Small intestine (tissue), 7 donors: Measurements from ENCODE around the gene CHCHD3. TPM values are rescaled to one million over a fixed set of nuclear protein-coding genes. Genes with fewer than 3 reads are reported as not detected.

ENCODE experiments used
- DNase-seq, 2 donors: peaks; one replicate each; pipeline versions ENCODE4 v3.0.0 to v3.0.0-alpha.2; 2013
- FAIRE-seq: peaks from 2 replicates; lab custom pipeline; 2012; peaks lifted over from hg19 to GRCh38; lab: Jason Lieb, UNC
- H3K27ac ChIP-seq, 3 donors: one replicate each; pipeline ENCODE4 v1.5.1; 2013; ENCODE audit warnings: low read length in 2 of 3, mild to moderate bottlenecking in 2 of 3, control low read depth in 1 of 3, inconsistent platforms in 1 of 3, low read depth in 1 of 3, moderate library complexity in 1 of 3
- H3K27me3 ChIP-seq, 3 donors: one replicate each; pipeline ENCODE4 v1.6.1; 2013; ENCODE audit warnings: low read length in 3 of 3, inconsistent platforms in 1 of 3; ENCODE audit not compliant: control insufficient read depth in 3 of 3, insufficient read depth in 3 of 3
- H3K36me3 ChIP-seq, 3 donors: one replicate each; pipeline ENCODE4 v1.6.1; 2013; ENCODE audit warnings: low read length in 3 of 3, inconsistent platforms in 1 of 3, low read depth in 1 of 3, mild to moderate bottlenecking in 1 of 3, moderate library complexity in 1 of 3; ENCODE audit not compliant: control insufficient read depth in 3 of 3, insufficient read depth in 2 of 3
- H3K4me1 ChIP-seq, 3 donors: one replicate each; pipeline ENCODE4 v1.6.1; 2013; ENCODE audit warnings: low read length in 2 of 3, inconsistent platforms in 1 of 3, low read depth in 1 of 3, mild to moderate bottlenecking in 1 of 3, moderate library complexity in 1 of 3; ENCODE audit not compliant: control insufficient read depth in 3 of 3, insufficient read depth in 2 of 3
- H3K4me3 ChIP-seq, 3 donors: one replicate each; pipeline ENCODE4 v1.5.1; 2013; ENCODE audit warnings: low read length in 3 of 3, control low read depth in 1 of 3, inconsistent platforms in 1 of 3, low read depth in 1 of 3, mild to moderate bottlenecking in 1 of 3, moderate library complexity in 1 of 3
- H3K9me3 ChIP-seq, 2 donors: one replicate each; pipeline ENCODE4 v1.6.1; 2013; ENCODE audit warnings: low read depth in 1 of 2, low read length in 1 of 2; ENCODE audit not compliant: control insufficient read depth in 2 of 2, insufficient read depth in 1 of 2
- WGBS, 3 donors: extraction: QIAGEN DNeasy Blood & Tissue Kit; methylation state at CpG; one replicate each; pipeline ENCODE4 v1.1.7; 2013; 5-methylcytosine and 5-hydroxymethylcytosine counted together
- polyA plus RNA-seq, 4 donors: library from polyadenylated mRNA; stranded (reverse) in 3 of 4; unstranded in 1 of 4; fragments of 200-250 nt in 3 of 4; fragments of 120-200 nt in 1 of 4; gene quantifications; one replicate each; pipeline versions ENCODE4 v1.2.1 to v1.2.3, GENCODE V29; 2013
- donor health status: healthy with polysubstance abuse.
- donor health status: control.
- donor health status: control.
- donor health status: Bipolar disorder and iron deficiency.
- donor health status: healthy.

The CHCHD3 gene
- polyA plus RNA-seq, 4 donors = 53.5 to 98.6 (median 78.9) TPM

DNA sequence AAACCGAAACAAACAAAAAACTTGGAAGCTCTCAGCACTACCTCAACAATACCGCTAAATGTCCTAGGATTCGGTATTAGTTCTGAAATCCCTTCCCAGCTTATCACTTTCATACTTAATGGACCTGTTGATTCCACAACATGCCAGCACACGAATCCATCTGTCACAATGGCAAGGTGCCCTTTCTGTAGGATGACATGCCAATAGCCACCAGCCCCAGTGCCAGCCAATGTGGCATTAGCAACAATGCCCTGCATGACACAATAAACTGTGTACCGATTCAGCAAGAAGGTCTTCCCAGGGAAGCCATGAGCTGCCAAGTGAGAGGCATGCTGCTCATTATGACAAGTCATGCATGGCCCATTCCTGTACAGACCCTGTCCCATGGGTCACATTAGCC, 35.6 kb upstream of the CHCHD3 start:
- no peaks in the 10 kb centered on the region for H3K36me3 ChIP-seq
- H3K27ac ChIP-seq = no peak overlapping the region
- 82 to 87% (median 84%) methylated on average over 5 of the region's 5 CpGs for WGBS, 3 donors
- DNase-seq = no peak
- no peaks in the 10 kb centered on the region for H3K9me3 ChIP-seq
- no peak for FAIRE-seq
- no peaks in the 10 kb centered on the region for H3K4me1 ChIP-seq
- no peak overlapping the region for H3K4me3 ChIP-seq
- H3K27me3 ChIP-seq = no peaks in the 10 kb centered on the region

GRCh38 chr7:133115596-133115995, 33.7 kb upstream of the CHCHD3 start:
- no peaks in the 10 kb centered on the region for H3K4me1 ChIP-seq
- H3K4me3 ChIP-seq = no peak overlapping the region
- FAIRE-seq = no peak
- 26 to 47% (median 27%) methylated on average over 3 of the region's 3 CpGs for WGBS, 3 donors
- H3K36me3 ChIP-seq = no peaks in the 10 kb centered on the region
- DNase-seq = no peak
- no peaks in the 10 kb centered on the region for H3K27me3 ChIP-seq
- no peak overlapping the region for H3K27ac ChIP-seq
- no peaks in the 10 kb centered on the region for H3K9me3 ChIP-seq

- FAIRE-seq (no peak), DNase-seq (no peak)
- no peak overlapping the region for H3K4me3 ChIP-seq
- H3K4me1 ChIP-seq = no peaks in the 10 kb centered on the region
- 62 to 79% (median 63%) methylated on average over 1 of the region's 1 CpG for WGBS, 3 donors
- H3K27ac ChIP-seq = no peak overlapping the region
- H3K9me3 ChIP-seq = no peaks in the 10 kb centered on the region
- H3K27me3 ChIP-seq = no peaks in the 10 kb centered on the region
- H3K36me3 ChIP-seq = no peaks in the 10 kb centered on the region
Observed at GRCh38 chr7:133114519-133114918, 32.6 kb upstream of the CHCHD3 start.

- Histone ChIP-seq H3K9me3 (no peaks in the 10 kb centered on the region), H3K27me3 (no peaks in the 10 kb centered on the region), H3K4me1 (no peaks in the 10 kb centered on the region), H3K36me3 (no peaks in the 10 kb centered on the region), H3K27ac (no peak overlapping the region), H3K4me3 (no peak overlapping the region)
- WGBS, 3 donors = 84 to 90% (median 89%) methylated on average over 2 of the region's 2 CpGs
- no peak for DNase-seq
- no peak for FAIRE-seq
Observed at GRCh38 chr7:133112976-133113375, 31.1 kb upstream of the CHCHD3 start.

GRCh38 chr7:133112335-133112734, 30.4 kb upstream of the CHCHD3 start:
- Histone ChIP-seq H3K4me1 (no peaks in the 10 kb centered on the region), H3K4me3 (no peak overlapping the region), H3K9me3 (no peaks in the 10 kb centered on the region), H3K27ac (no peak overlapping the region), H3K36me3 (no peaks in the 10 kb centered on the region), H3K27me3 (no peaks in the 10 kb centered on the region)
- no peak for FAIRE-seq
- 72 to 79% (median 76%) methylated on average over 3 of the region's 3 CpGs for WGBS, 3 donors
- DNase-seq = no peak

DNA sequence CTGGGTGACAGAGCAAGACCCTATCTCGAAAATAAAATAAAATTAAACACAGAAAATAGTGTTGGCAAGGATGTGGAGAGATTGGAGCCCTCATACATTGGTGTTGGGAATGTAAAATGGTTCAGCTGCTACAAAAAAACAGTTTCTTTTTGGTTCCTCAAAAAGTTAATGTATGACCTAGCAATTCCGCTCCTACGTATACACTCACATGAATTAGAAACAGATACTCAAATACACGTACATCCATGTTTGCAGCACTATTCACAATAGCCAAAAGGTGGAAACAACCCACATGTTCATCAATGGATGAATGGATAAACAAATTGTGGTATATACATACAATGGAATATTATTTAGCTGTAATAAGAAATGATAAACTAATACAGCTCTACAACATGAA, 28.4 kb upstream of the CHCHD3 start:
- H3K9me3 ChIP-seq = no peaks in the 10 kb centered on the region
- no peaks in the 10 kb centered on the region for H3K4me1 ChIP-seq
- H3K27ac ChIP-seq = no peak overlapping the region
- 77 to 89% (median 83%) methylated on average over 4 of the region's 4 CpGs for WGBS, 3 donors
- no peak for FAIRE-seq
- DNase-seq = no peak
- no peak overlapping the region for H3K4me3 ChIP-seq
- H3K36me3 ChIP-seq = no peaks in the 10 kb centered on the region
- no peaks in the 10 kb centered on the region for H3K27me3 ChIP-seq

DNA sequence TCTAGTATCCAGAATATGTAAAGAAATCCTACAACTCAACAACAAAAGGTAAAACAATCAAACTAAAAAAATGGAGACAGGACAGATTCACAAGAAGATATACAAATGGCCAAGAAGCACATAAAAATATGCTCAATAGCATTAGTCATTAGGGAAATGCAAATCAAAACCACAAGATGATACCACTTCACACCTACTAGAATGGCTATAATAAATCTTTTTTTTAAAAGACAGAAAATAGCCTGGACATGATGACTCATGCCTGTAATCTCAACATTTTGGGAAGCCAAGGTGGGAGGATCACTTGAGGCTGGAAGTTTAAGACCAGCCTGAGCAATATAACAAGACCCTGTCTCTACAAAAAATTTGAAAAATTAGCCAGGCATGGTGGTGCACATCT, 27.9 kb upstream of the CHCHD3 start:
- Histone ChIP-seq H3K4me3 (no peak overlapping the region), H3K4me1 (no peaks in the 10 kb centered on the region), H3K36me3 (no peaks in the 10 kb centered on the region), H3K27ac (no peak overlapping the region), H3K27me3 (no peaks in the 10 kb centered on the region), H3K9me3 (no peaks in the 10 kb centered on the region)
- FAIRE-seq (no peak), DNase-seq (no peak)

GRCh38 chr7:133108023-133108422, 26.1 kb upstream of the CHCHD3 start:
- Histone ChIP-seq H3K27ac (no peak overlapping the region), H3K36me3 (no peaks in the 10 kb centered on the region), H3K4me3 (no peak overlapping the region), H3K9me3 (no peaks in the 10 kb centered on the region), H3K4me1 (no peaks in the 10 kb centered on the region), H3K27me3 (no peaks in the 10 kb centered on the region)
- WGBS, 3 donors = 13 to 32% (median 29%) methylated on average over 1 of the region's 1 CpG
- DNase-seq (no peak), FAIRE-seq (no peak)

- Histone ChIP-seq H3K27ac (no peak overlapping the region), H3K9me3 (no peaks in the 10 kb centered on the region), H3K36me3 (no peaks in the 10 kb centered on the region), H3K27me3 (peaks cover 0 to 2% (median 0%) of the 10 kb centered on the region in 3 donors), H3K4me3 (no peak overlapping the region), H3K4me1 (no peaks in the 10 kb centered on the region)
- DNase-seq (no peak), FAIRE-seq (no peak)
- 72 to 75% (median 75%) methylated on average over 6 of the region's 6 CpGs for WGBS, 3 donors
Observed at GRCh38 chr7:133102276-133103060, 20.6 kb upstream of the CHCHD3 start.
